ENCODE results near the gene KNTC1.
"Not testable (repeated sequence)": the region's sequence is repeated elsewhere in the genome, so short reads cannot be mapped to it uniquely, and the experiment has no call there.

Gene KNTC1

GRCh38 chr12:122558745-122559641, 31.9 kb downstream of the KNTC1 start:
- Histone ChIP-seq H2BK120ac (ENCODE audit: low read depth, low read length) (no peak overlapping the region), H4K91ac (ENCODE audit: low read depth, low read length, poor library complexity) (no peak overlapping the region), H3K14ac (ENCODE audit: low read length) (no peak overlapping the region), H3K4me1 (ENCODE audit: control insufficient read depth in 2 of 2, insufficient read depth in 1 of 2, low read depth in 1 of 2, low read length in 2 of 2) (no peaks in the 10 kb centered on the region), H3K9me3 (replicated peaks in 1 of 2; ENCODE audit: control insufficient read depth in 2 of 2, insufficient read depth in 1 of 2, low read depth in 1 of 2, low read length in 2 of 2) (peaks cover 0 to 9% of the 10 kb centered on the region in 2 donors), H3K4ac (ENCODE audit: low read length) (no peak overlapping the region), H4K8ac (ENCODE audit: low read depth, low read length) (no peak overlapping the region), H3K27me3 (ENCODE audit: control insufficient read depth in 3 of 3, insufficient read depth in 3 of 3, low read depth in 1 of 3, low read length in 3 of 3) (no peaks in the 10 kb centered on the region), H3K36me3 (replicated peaks in 1 of 2; ENCODE audit: control insufficient read depth in 2 of 2, insufficient read depth in 2 of 2, low read length in 2 of 2) (peaks cover 16 to 98% of the 10 kb centered on the region in 2 donors), H3K18ac (ENCODE audit: low read length) (no peak overlapping the region), H2BK5ac (ENCODE audit: low read length) (no peak overlapping the region), H2AK5ac (ENCODE audit: low read depth, low read length) (no peak overlapping the region), H3K4me2 (ENCODE audit: insufficient read depth, low read length, poor library complexity, severe bottlenecking) (no peak overlapping the region), H2AFZ (ENCODE audit: low read length) (no peak overlapping the region), H2BK12ac (ENCODE audit: low read length) (no peak overlapping the region), H3K23ac (ENCODE audit: low read depth, low read length, poor library complexity) (no peak overlapping the region), H2BK15ac (ENCODE audit: low read length) (no peak overlapping the region), H3K79me1 (ENCODE audit: low read depth, low read length) (peaks cover 2% of the 10 kb centered on the region), H3K9ac (ENCODE audit: low read depth, low read length, poor library complexity) (no peak overlapping the region), H3K4me3 (ENCODE audit: low read length in 2 of 2) (no peak overlapping the region), H3K27ac (replicated peaks; ENCODE audit: low read length) (no peak overlapping the region)
- DNase-seq (ENCODE audit: low spot score) = no peak
- no CpG with 5 or more reads among the region's 16 CpGs for WGBS, 2 donors (ENCODE audit: extremely low coverage in 2 of 2, insufficient read length in 2 of 2, insufficient replicate concordance in 1 of 2)

DNA sequence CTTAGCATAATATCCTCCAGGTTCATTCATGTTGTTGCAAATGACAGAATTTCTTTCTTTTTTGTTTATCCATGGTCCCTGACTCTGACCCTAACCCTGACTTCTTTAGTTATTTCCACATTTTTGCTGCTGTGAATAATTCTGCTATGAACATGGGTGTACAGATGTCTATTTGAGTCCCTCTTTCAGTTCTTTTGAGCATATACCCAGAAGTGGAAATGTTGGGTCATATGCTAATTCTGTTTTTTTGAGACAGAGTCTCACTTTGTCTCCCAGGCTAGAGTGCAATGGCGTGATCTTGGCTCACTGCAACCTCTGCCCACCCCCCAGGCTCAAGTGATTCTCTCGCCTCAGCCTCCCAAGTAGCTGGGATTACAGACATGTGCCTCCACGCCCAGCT, 33.1 kb downstream of the KNTC1 start:
- Histone ChIP-seq H3K4me3 (ENCODE audit: low read length in 2 of 2) (no peak overlapping the region), H3K36me3 (replicated peaks in 1 of 2; ENCODE audit: control insufficient read depth in 2 of 2, insufficient read depth in 2 of 2, low read length in 2 of 2) (peaks cover 14 to 98% of the 10 kb centered on the region in 2 donors), H3K27ac (replicated peaks; ENCODE audit: low read length) (no peak overlapping the region), H2BK15ac (ENCODE audit: low read length) (no peak overlapping the region), H3K9me3 (replicated peaks in 1 of 2; ENCODE audit: control insufficient read depth in 2 of 2, insufficient read depth in 1 of 2, low read depth in 1 of 2, low read length in 2 of 2) (peaks cover 0 to 9% of the 10 kb centered on the region in 2 donors), H2AK5ac (ENCODE audit: low read depth, low read length) (no peak overlapping the region), H3K4ac (ENCODE audit: low read length) (no peak overlapping the region), H3K9ac (ENCODE audit: low read depth, low read length, poor library complexity) (no peak overlapping the region), H4K91ac (ENCODE audit: low read depth, low read length, poor library complexity) (no peak overlapping the region), H2BK12ac (ENCODE audit: low read length) (no peak overlapping the region), H3K79me1 (ENCODE audit: low read depth, low read length) (peaks cover 2% of the 10 kb centered on the region), H3K27me3 (ENCODE audit: control insufficient read depth in 3 of 3, insufficient read depth in 3 of 3, low read depth in 1 of 3, low read length in 3 of 3) (no peaks in the 10 kb centered on the region), H2BK5ac (ENCODE audit: low read length) (no peak overlapping the region), H3K14ac (ENCODE audit: low read length) (no peak overlapping the region), H4K8ac (ENCODE audit: low read depth, low read length) (no peak overlapping the region), H3K23ac (ENCODE audit: low read depth, low read length, poor library complexity) (no peak overlapping the region), H2BK120ac (ENCODE audit: low read depth, low read length) (no peak overlapping the region), H2AFZ (ENCODE audit: low read length) (no peak overlapping the region), H3K4me2 (ENCODE audit: insufficient read depth, low read length, poor library complexity, severe bottlenecking) (no peak overlapping the region), H3K18ac (ENCODE audit: low read length) (no peak overlapping the region), H3K4me1 (ENCODE audit: control insufficient read depth in 2 of 2, insufficient read depth in 1 of 2, low read depth in 1 of 2, low read length in 2 of 2) (no peaks in the 10 kb centered on the region)
- no CpG with 5 or more reads among the region's 3 CpGs for WGBS, 2 donors (ENCODE audit: extremely low coverage in 2 of 2, insufficient read length in 2 of 2, insufficient replicate concordance in 1 of 2)
- DNase-seq (ENCODE audit: low spot score) = no peak

GRCh38 chr12:122563361-122563760, 36.3 kb downstream of the KNTC1 start:
- H2BK12ac ChIP-seq (ENCODE audit: low read length) = no peak overlapping the region
- H2AK5ac ChIP-seq (ENCODE audit: low read depth, low read length) = no peak overlapping the region
- no peak overlapping the region for H3K9ac ChIP-seq (ENCODE audit: low read depth, low read length, poor library complexity)
- H4K8ac ChIP-seq (ENCODE audit: low read depth, low read length) = no peak overlapping the region
- no CpG with 5 or more reads among the region's 4 CpGs for WGBS, 2 donors (ENCODE audit: extremely low coverage in 2 of 2, insufficient read length in 2 of 2, insufficient replicate concordance in 1 of 2)
- H3K27ac ChIP-seq (replicated peaks; ENCODE audit: low read length) = no peak overlapping the region
- no peak overlapping the region for H3K14ac ChIP-seq (ENCODE audit: low read length)
- H3K23ac ChIP-seq (ENCODE audit: low read depth, low read length, poor library complexity) = no peak overlapping the region
- no peak overlapping the region for H2AFZ ChIP-seq (ENCODE audit: low read length)
- no peak overlapping the region for H3K4me3 ChIP-seq (ENCODE audit: low read length in 2 of 2)
- no peaks in the 10 kb centered on the region for H3K27me3 ChIP-seq (ENCODE audit: control insufficient read depth in 3 of 3, insufficient read depth in 3 of 3, low read depth in 1 of 3, low read length in 3 of 3)
- peaks cover 12 to 98% of the 10 kb centered on the region in 2 donors for H3K36me3 ChIP-seq (replicated peaks in 1 of 2; ENCODE audit: control insufficient read depth in 2 of 2, insufficient read depth in 2 of 2, low read length in 2 of 2)
- no peak overlapping the region for H3K4ac ChIP-seq (ENCODE audit: low read length)
- H2BK120ac ChIP-seq (ENCODE audit: low read depth, low read length) = no peak overlapping the region
- H3K79me1 ChIP-seq (ENCODE audit: low read depth, low read length) = peaks cover 2% of the 10 kb centered on the region
- H2BK15ac ChIP-seq (ENCODE audit: low read length) = no peak overlapping the region
- H4K91ac ChIP-seq (ENCODE audit: low read depth, low read length, poor library complexity) = no peak overlapping the region
- H3K4me1 ChIP-seq (ENCODE audit: control insufficient read depth in 2 of 2, insufficient read depth in 1 of 2, low read depth in 1 of 2, low read length in 2 of 2) = no peaks in the 10 kb centered on the region
- no peaks in the 10 kb centered on the region for H3K9me3 ChIP-seq (replicated peaks in 1 of 2; ENCODE audit: control insufficient read depth in 2 of 2, insufficient read depth in 1 of 2, low read depth in 1 of 2, low read length in 2 of 2)
- H3K4me2 ChIP-seq (ENCODE audit: insufficient read depth, low read length, poor library complexity, severe bottlenecking) = no peak overlapping the region
- H3K18ac ChIP-seq (ENCODE audit: low read length) = no peak overlapping the region
- H2BK5ac ChIP-seq (ENCODE audit: low read length) = no peak overlapping the region
- no peak for DNase-seq (ENCODE audit: low spot score)

- H3K4me2 ChIP-seq (ENCODE audit: insufficient read depth, low read length, poor library complexity, severe bottlenecking); H2BK120ac ChIP-seq (ENCODE audit: low read depth, low read length); DNase-seq (ENCODE audit: low spot score); H3K9ac ChIP-seq (ENCODE audit: low read depth, low read length, poor library complexity); H3K27me3 ChIP-seq (ENCODE audit: control insufficient read depth in 3 of 3, insufficient read depth in 3 of 3, low read depth in 1 of 3, low read length in 3 of 3); H3K23ac ChIP-seq (ENCODE audit: low read depth, low read length, poor library complexity); H3K9me3 ChIP-seq (replicated peaks in 1 of 2; ENCODE audit: control insufficient read depth in 2 of 2, insufficient read depth in 1 of 2, low read depth in 1 of 2, low read length in 2 of 2); H3K79me1 ChIP-seq (ENCODE audit: low read depth, low read length); H3K4ac ChIP-seq (ENCODE audit: low read length); H2BK15ac ChIP-seq (ENCODE audit: low read length); H3K18ac ChIP-seq (ENCODE audit: low read length); H2BK12ac ChIP-seq (ENCODE audit: low read length); H4K91ac ChIP-seq (ENCODE audit: low read depth, low read length, poor library complexity); H4K8ac ChIP-seq (ENCODE audit: low read depth, low read length); H3K27ac ChIP-seq (replicated peaks; ENCODE audit: low read length); H2AK5ac ChIP-seq (ENCODE audit: low read depth, low read length); H3K4me1 ChIP-seq (ENCODE audit: control insufficient read depth in 2 of 2, insufficient read depth in 1 of 2, low read depth in 1 of 2, low read length in 2 of 2); H2AFZ ChIP-seq (ENCODE audit: low read length); H3K14ac ChIP-seq (ENCODE audit: low read length); H2BK5ac ChIP-seq (ENCODE audit: low read length); H3K4me3 ChIP-seq (ENCODE audit: low read length in 2 of 2): not testable (repeated sequence)
- peaks cover 15 to 100% of the 10 kb centered on the region in 2 donors for H3K36me3 ChIP-seq (replicated peaks in 1 of 2; ENCODE audit: control insufficient read depth in 2 of 2, insufficient read depth in 2 of 2, low read length in 2 of 2)
- WGBS, 2 donors (ENCODE audit: extremely low coverage in 2 of 2, insufficient read length in 2 of 2, insufficient replicate concordance in 1 of 2) = no CpG with 5 or more reads among the region's 5 CpGs
These were observed 39.8 kb downstream of the KNTC1 start for GRCh38 chr12:122566816-122567215.

All from neuronal stem cell (in vitro differentiated cells).